Subcutaneous abdominal adipose tissue (tissue), 5 donors: ENCODE measurements around the gene SLC16A13.

ENCODE experiments used
- H3K27ac ChIP-seq: one replicate; pipeline ENCODE4 v1.7.0; 2013; ENCODE audit warnings: low read depth, mild to moderate bottlenecking, inconsistent platforms, low read length, moderate library complexity
- H3K27me3 ChIP-seq, 5 donors: one replicate each; pipeline ENCODE4 v1.7.0; 2013; ENCODE audit warnings: low read length in 5 of 5, inconsistent platforms in 1 of 5; ENCODE audit not compliant: control insufficient read depth in 5 of 5, insufficient read depth in 4 of 5
- H3K36me3 ChIP-seq, 5 donors: one replicate each; pipeline ENCODE4 v1.7.0; 2013; ENCODE audit warnings: low read length in 5 of 5; ENCODE audit not compliant: control insufficient read depth in 5 of 5, insufficient read depth in 5 of 5
- H3K4me1 ChIP-seq, 5 donors: one replicate each; pipeline ENCODE4 v1.7.0; 2013; ENCODE audit warnings: low read length in 5 of 5, mild to moderate bottlenecking in 3 of 5, moderate library complexity in 1 of 5; ENCODE audit not compliant: control insufficient read depth in 5 of 5, insufficient read depth in 5 of 5
- H3K4me3 ChIP-seq, 5 donors: one replicate each; pipeline ENCODE4 v1.7.0; 2013; ENCODE audit warnings: low read length in 5 of 5, low read depth in 1 of 5
- H3K9ac ChIP-seq, 5 donors: one replicate each; pipeline ENCODE4 v1.7.0; 2013; ENCODE audit warnings: low read length in 5 of 5, mild to moderate bottlenecking in 4 of 5, moderate library complexity in 3 of 5
- H3K9me3 ChIP-seq, 5 donors: one replicate each; pipeline ENCODE4 v1.7.0; 2013; ENCODE audit warnings: low read length in 5 of 5; ENCODE audit not compliant: control insufficient read depth in 5 of 5
- donor health status: healthy.
- donor health status: healthy.
- donor health status: healthy.
- donor health status: healthy.
- donor health status: healthy.

SLC16A13 gene

DNA sequence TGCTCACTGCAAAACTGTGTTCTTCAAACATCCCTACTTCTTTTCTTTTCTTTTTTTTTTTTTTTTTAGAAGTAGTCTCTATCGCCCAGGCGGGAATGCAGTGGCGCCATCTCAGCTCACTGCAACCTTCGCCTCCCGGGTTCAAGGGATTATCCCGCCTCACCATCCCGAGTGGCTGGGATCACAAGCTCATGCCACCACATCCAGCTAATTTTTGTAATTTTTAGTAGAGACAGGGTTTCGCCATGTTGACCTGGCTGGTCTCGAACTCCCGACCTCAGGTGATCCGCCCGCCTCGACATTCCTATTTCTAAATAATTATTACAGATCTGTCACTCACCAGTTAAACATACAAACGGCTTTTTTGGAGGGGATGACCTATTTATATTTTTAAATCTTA is 24.4 kb upstream of the SLC16A13 start:
- H3K9ac ChIP-seq, result peak overlapping the region; percentile 71 to 99 (median 94)
- peak overlapping the region; percentile 87 to 97 (median 90) for H3K4me3 ChIP-seq

GRCh38 chr17:7011942-7012254 is 23.9 kb upstream of the SLC16A13 start:
- H3K27ac ChIP-seq, result peak overlapping the region; percentile 99
- peak overlapping the region; percentile 87 to 97 (median 90) for H3K4me3 ChIP-seq
- H3K4me1 ChIP-seq, result peaks cover 15 to 63% (median 58%) of the 10 kb centered on the region in 5 donors
- peaks cover 0 to 22% (median 14%) of the 10 kb centered on the region in 5 donors for H3K36me3 ChIP-seq
- no peaks in the 10 kb centered on the region for H3K9me3 ChIP-seq
- H3K9ac ChIP-seq, result peak overlapping the region; percentile 71 to 99 (median 94)
- H3K27me3 ChIP-seq, result no peaks in the 10 kb centered on the region

More for the DNA sequence above, 24.4 kb upstream of the SLC16A13 start:
- no peaks in the 10 kb centered on the region for H3K27me3 ChIP-seq
- H3K27ac ChIP-seq, result no peak overlapping the region
- peaks cover 13 to 59% (median 54%) of the 10 kb centered on the region in 5 donors for H3K4me1 ChIP-seq
- peaks cover 0 to 22% (median 9%) of the 10 kb centered on the region in 5 donors for H3K36me3 ChIP-seq
- H3K9me3 ChIP-seq, result no peaks in the 10 kb centered on the region

DNA sequence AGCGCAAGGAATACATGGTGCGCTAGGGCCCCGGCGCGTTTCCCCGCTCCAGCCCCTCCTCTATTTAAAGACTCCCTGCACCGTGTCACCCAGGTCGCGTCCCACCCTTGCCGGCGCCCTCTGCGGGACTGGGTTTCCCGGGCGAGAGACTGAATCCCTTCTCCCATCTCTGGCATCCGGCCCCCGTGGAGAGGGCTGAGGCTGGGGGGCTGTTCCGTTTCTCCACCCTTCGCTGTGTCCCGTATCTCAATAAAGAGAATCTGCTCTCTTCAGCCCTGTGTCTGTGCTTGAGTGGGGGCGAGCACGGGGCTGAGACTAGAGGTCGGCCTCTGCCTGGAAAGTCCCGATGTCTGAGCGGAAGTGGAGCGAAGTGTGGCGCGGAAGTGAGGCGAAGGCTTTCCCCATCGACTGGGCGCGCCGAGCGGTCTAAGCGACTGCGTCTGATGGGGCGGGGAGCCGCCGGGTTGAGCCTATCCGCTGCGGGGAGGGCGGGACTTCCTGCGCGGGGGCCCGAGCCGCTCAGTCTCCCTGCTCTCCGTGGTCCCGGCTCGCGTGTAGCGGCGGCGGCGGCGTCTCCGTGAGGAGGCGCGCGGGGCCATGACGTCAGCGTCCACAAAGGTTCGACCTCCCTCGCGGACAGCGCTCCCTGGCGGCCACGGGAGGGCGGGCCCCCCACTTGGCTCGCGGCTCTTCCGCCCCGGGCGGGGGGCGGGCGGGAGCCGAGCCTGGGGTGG is 21.4 kb upstream of the SLC16A13 start:
- H3K36me3 ChIP-seq, result peaks cover 0 to 19% (median 12%) of the 10 kb centered on the region in 5 donors
- H3K9me3 ChIP-seq, result no peaks in the 10 kb centered on the region
- H3K4me3 ChIP-seq, result peak overlapping the region; percentile 87 to 97 (median 90)
- H3K27ac ChIP-seq, result peak overlapping the region; percentile 99
- H3K27me3 ChIP-seq, result no peaks in the 10 kb centered on the region
- H3K9ac ChIP-seq, result peak overlapping the region; percentile 92 to 99 (median 98)
- peaks cover 18 to 89% (median 82%) of the 10 kb centered on the region in 5 donors for H3K4me1 ChIP-seq

GRCh38 chr17:7014995-7015958 is 20.5 kb upstream of the SLC16A13 start:
- peak overlapping the region; percentile 48 to 95 (median 84) for H3K9ac ChIP-seq
- no peaks in the 10 kb centered on the region for H3K9me3 ChIP-seq
- H3K4me3 ChIP-seq, result peak overlapping the region; percentile 59 to 97 (median 78)
- H3K27me3 ChIP-seq, result no peaks in the 10 kb centered on the region
- H3K4me1 ChIP-seq, result peaks cover 18 to 90% (median 77%) of the 10 kb centered on the region in 5 donors
- H3K36me3 ChIP-seq, result peaks cover 0 to 14% (median 8%) of the 10 kb centered on the region in 5 donors
- peak overlapping the region; percentile 99 for H3K27ac ChIP-seq

DNA sequence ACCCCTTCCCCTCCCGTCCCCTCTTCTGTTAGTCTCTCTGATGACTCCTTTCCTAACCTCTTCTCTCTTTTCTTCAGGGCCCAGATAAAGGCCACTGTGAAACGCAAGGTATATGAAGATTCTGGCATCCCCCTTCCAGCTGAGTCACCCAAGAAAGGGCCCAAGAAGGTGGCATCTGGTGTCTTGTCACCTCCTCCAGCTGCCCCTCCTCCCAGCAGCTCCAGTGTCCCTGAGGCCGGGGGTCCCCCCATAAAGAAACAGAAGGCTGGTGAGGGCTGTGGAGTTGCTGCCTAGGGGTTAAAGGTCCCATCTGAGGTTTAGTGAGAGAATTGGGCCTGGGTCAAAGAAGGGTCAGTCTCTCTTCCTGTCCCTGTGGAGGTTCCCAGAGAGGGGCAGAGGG is 19.4 kb upstream of the SLC16A13 start:
- peak overlapping the region in 4 of 5 donors; percentile 43 to 97 (median 91) for H3K9ac ChIP-seq
- peaks cover 17 to 90% (median 76%) of the 10 kb centered on the region in 5 donors for H3K4me1 ChIP-seq
- peak overlapping the region in 1 of 5 donors; percentile 32 for H3K4me3 ChIP-seq
- H3K36me3 ChIP-seq, result peaks cover 0 to 14% (median 8%) of the 10 kb centered on the region in 5 donors
- no peaks in the 10 kb centered on the region for H3K9me3 ChIP-seq
- no peaks in the 10 kb centered on the region for H3K27me3 ChIP-seq
- peak overlapping the region; percentile 99 for H3K27ac ChIP-seq

- Histone ChIP-seq H3K4me3 (peak overlapping the region in 4 of 5 donors; percentile 41 to 82 (median 76)), H3K4me1 (peaks cover 19 to 91% (median 79%) of the 10 kb centered on the region in 5 donors), H3K27me3 (no peaks in the 10 kb centered on the region), H3K9ac (peak overlapping the region; percentile 62 to 97 (median 87)), H3K36me3 (peaks cover 0 to 14% (median 8%) of the 10 kb centered on the region in 5 donors), H3K27ac (peak overlapping the region; percentile 99), H3K9me3 (no peaks in the 10 kb centered on the region)
These were observed 18.7 kb upstream of the SLC16A13 start for GRCh38 chr17:7016886-7017826.

DNA sequence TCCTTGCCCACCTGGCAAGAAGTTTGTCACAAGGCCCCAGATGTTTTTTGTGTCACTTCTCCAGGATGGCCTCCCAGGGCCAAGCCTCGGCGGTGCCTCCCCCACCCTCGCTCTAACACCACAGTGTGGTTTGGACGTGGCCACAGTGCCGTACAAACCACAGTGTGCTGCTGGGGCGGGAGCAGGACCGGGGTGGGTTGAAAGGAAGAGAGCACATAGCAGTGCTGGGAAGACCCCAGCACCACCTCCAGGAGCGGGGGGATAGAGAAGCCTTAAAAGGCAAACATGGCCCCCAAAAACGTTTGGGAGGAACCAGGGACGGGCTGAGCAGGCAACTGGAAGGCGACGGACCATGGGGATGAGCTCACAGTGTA is 18.0 kb upstream of the SLC16A13 start:
- Histone ChIP-seq H3K4me3 (peak overlapping the region in 4 of 5 donors; percentile 71 to 82 (median 78)), H3K9ac (peak overlapping the region; percentile 68 to 97 (median 87)), H3K4me1 (peaks cover 19 to 94% (median 85%) of the 10 kb centered on the region in 5 donors), H3K27me3 (no peaks in the 10 kb centered on the region), H3K36me3 (peaks cover 0 to 14% (median 8%) of the 10 kb centered on the region in 5 donors), H3K9me3 (no peaks in the 10 kb centered on the region), H3K27ac (peak overlapping the region; percentile 99)

- no peaks in the 10 kb centered on the region for H3K27me3 ChIP-seq
These were observed 17.4 kb upstream of the SLC16A13 start for GRCh38 chr17:7018331-7018964.

More at GRCh38 chr17:7018331-7018964, 17.4 kb upstream of the SLC16A13 start:
- peak overlapping the region; percentile 82 to 97 (median 89) for H3K9ac ChIP-seq
- H3K36me3 ChIP-seq, result peaks cover 0 to 14% (median 8%) of the 10 kb centered on the region in 5 donors
- no peaks in the 10 kb centered on the region for H3K9me3 ChIP-seq
- peak overlapping the region; percentile 71 to 91 (median 81) for H3K4me3 ChIP-seq
- H3K4me1 ChIP-seq, result peaks cover 15 to 93% (median 84%) of the 10 kb centered on the region in 5 donors
- H3K27ac ChIP-seq, result peak overlapping the region; percentile 99
